ENCODE results near the gene GPR12. TPM values are rescaled to one million over a fixed set of nuclear protein-coding genes. Genes with fewer than 3 reads are reported as not detected.

Gene GPR12
- total and polyA plus RNA-seq, 2 donors (not counting 3 experiments of a cell fraction or from before 2014, with no cell fraction given) = not detected

GRCh38 chr13:26716984-26717383 is 43.6 kb downstream of the GPR12 start:
- Histone ChIP-seq H3K4me3 (replicated peaks in 1 of 3; ENCODE audit: insufficient read depth in 1 of 3, low read depth in 1 of 3, low read length in 3 of 3) (no peak overlapping the region), H3K36me3 (ENCODE audit: control insufficient read depth in 2 of 2, extremely low read depth in 1 of 2, insufficient read depth in 2 of 2, low read length in 2 of 2) (no peaks in the 10 kb centered on the region), H4K20me1 (replicated peaks; ENCODE audit: control insufficient read depth, extremely low read depth, insufficient read depth, low read length) (no peaks in the 10 kb centered on the region), H3K9ac (replicated peaks; ENCODE audit: extremely low read depth, insufficient read depth, low read length) (no peak overlapping the region), H2AFZ (ENCODE audit: low read depth, low read length) (no peak overlapping the region), H3K79me2 (ENCODE audit: control insufficient read depth, insufficient read depth, low read length) (no peaks in the 10 kb centered on the region), H3K27me3 (ENCODE audit: control insufficient read depth in 2 of 2, insufficient read depth in 2 of 2, low read length in 2 of 2) (peaks cover 0 to 6% of the 10 kb centered on the region in 2 experiments), H3K4me2 (ENCODE audit: insufficient read depth, low read length) (no peak overlapping the region), H3K27ac (ENCODE audit: insufficient read depth, low read depth, low read length) (no peak overlapping the region), H3K4me1 (ENCODE audit: control insufficient read depth, extremely low read depth, insufficient read depth, low read length) (no peaks in the 10 kb centered on the region), H3K9me1 (replicated peaks; ENCODE audit: control insufficient read depth, extremely low read depth, insufficient read depth, low read length) (no peaks in the 10 kb centered on the region), H3K9me3 (replicated peaks; ENCODE audit: control insufficient read depth, insufficient read depth, low read length) (no peaks in the 10 kb centered on the region)
- CTCF ChIA-PET = no interaction called here
- FAIRE-seq = no peak
- TF ChIP-seq, protein P1, sequence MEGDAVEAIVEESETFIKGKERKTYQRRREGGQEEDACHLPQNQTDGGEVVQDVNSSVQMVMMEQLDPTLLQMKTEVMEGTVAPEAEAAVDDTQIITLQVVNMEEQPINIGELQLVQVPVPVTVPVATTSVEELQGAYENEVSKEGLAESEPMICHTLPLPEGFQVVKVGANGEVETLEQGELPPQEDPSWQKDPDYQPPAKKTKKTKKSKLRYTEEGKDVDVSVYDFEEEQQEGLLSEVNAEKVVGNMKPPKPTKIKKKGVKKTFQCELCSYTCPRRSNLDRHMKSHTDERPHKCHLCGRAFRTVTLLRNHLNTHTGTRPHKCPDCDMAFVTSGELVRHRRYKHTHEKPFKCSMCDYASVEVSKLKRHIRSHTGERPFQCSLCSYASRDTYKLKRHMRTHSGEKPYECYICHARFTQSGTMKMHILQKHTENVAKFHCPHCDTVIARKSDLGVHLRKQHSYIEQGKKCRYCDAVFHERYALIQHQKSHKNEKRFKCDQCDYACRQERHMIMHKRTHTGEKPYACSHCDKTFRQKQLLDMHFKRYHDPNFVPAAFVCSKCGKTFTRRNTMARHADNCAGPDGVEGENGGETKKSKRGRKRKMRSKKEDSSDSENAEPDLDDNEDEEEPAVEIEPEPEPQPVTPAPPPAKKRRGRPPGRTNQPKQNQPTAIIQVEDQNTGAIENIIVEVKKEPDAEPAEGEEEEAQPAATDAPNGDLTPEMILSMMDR (IDR thresholded peaks at IDR 0.05; ENCODE audit: extremely low read depth in 1 of 2, insufficient read depth in 1 of 2, low read depth in 1 of 2, low read length in 2 of 2) = no peak
- no peak for TF ChIP-seq JUN (IDR thresholded peaks at IDR 0.05; ENCODE audit: borderline replicate concordance, insufficient read depth, insufficient read length, low read depth)
- TF ChIP-seq FOS (IDR thresholded peaks at IDR 0.05; ENCODE audit: borderline replicate concordance, insufficient read depth, low read length) = no peak
- no peak for TF ChIP-seq GATA2 (IDR thresholded peaks at IDR 0.05; ENCODE audit: insufficient read depth, insufficient read length, low read depth, low read length)
- TF ChIP-seq POLR2A (IDR thresholded peaks at IDR 0.05; ENCODE audit: low read depth, low read length) = no peak
- no peak for TF ChIP-seq MYC (IDR thresholded peaks at IDR 0.05; ENCODE audit: low read depth, low read length)
- TF ChIP-seq POLR2AphosphoS5 (IDR thresholded peaks at IDR 0.05; ENCODE audit: insufficient read depth, low read depth, low read length) = no peak
- TF ChIP-seq EZH2 (IDR thresholded peaks at IDR 0.05; ENCODE audit: borderline replicate concordance, low read depth, low read length, severe bottlenecking) = no peak
- TF ChIP-seq, protein P2, sequence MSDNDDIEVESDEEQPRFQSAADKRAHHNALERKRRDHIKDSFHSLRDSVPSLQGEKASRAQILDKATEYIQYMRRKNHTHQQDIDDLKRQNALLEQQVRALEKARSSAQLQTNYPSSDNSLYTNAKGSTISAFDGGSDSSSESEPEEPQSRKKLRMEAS (IDR thresholded peaks at IDR 0.05; ENCODE audit: insufficient read depth, insufficient read length) = no peak
- no peak for DNase-seq (ENCODE audit: low read depth, low spot score)
- intact Hi-C loops (cut with micrococcal nuclease) (no loop called here), dilution Hi-C loops (cut with MboI; ENCODE audit: extremely low pct_ligation_motif_present, low sequenced_read_pairs) (no loop called here)
- POLR2A ChIA-PET = no interaction called here
- BruUV-seq (replicated peaks) = no TSS peak
